ENCODE measurements around the gene BANP. TPM values are rescaled to one million over a fixed set of nuclear protein-coding genes. Genes with fewer than 3 reads are reported as not detected.
"Not testable (repeated sequence)": the region's sequence is repeated elsewhere in the genome, so short reads cannot be mapped to it uniquely, and the experiment has no call there.

The BANP gene
- total RNA-seq, 8 experiments from 2014 or later, result 12.9 to 28.1 (median 18.5) TPM

- H3K4me1 ChIP-seq (replicated peaks in 1 of 2), result peaks cover 0 to 6% of the 10 kb centered on the region in 2 donors
- in situ Hi-C loops (cut with MboI; ENCODE audit: low pct_unique_long_range_greater_than_20kb in 2 of 9, low sequenced_read_pairs in 9 of 9, unreplicated experiment in 9 of 9), result no loop called here
- H3K27ac ChIP-seq, result no peak overlapping the region
- no peak for ATAC-seq (replicated peaks in 6 of 8)
- 90 to 100% (median 93%) methylated on average over 2 to 8 of the region's 19 CpGs; no CpG with 5 or more reads in 5 of the 10 experiments for WGBS, 10 experiments
- no peak overlapping the region for H3K4me3 ChIP-seq
Measured at GRCh38 chr16:88010968-88011483, 59.8 kb downstream of the BANP start.

- no peak for ATAC-seq (replicated peaks in 6 of 8)
- peaks cover 0 to under 1% of the 10 kb centered on the region in 2 donors for H3K4me1 ChIP-seq (replicated peaks in 1 of 2)
- 70 to 100% (median 91%) methylated on average over 2 to 10 of the region's 10 CpGs; no CpG with 5 or more reads in 1 of the 10 experiments for WGBS, 10 experiments
- in situ Hi-C loops (cut with MboI; ENCODE audit: low pct_unique_long_range_greater_than_20kb in 2 of 9, low sequenced_read_pairs in 9 of 9, unreplicated experiment in 9 of 9), result no loop called here
- H3K4me3 ChIP-seq, result no peak overlapping the region
- H3K27ac ChIP-seq, result no peak overlapping the region
Measured at GRCh38 chr16:88012360-88012759, 61.1 kb downstream of the BANP start.

GRCh38 chr16:88013091-88013609 lies 61.9 kb downstream of the BANP start:
- no peak overlapping the region for H3K4me3 ChIP-seq
- 66 to 100% (median 100%) methylated on average over 1 to 6 of the region's 18 CpGs; no CpG with 5 or more reads in 5 of the 10 experiments for WGBS, 10 experiments
- peak in 7 of 8 experiments; percentile 29 to 93 (median 69) for ATAC-seq (replicated peaks in 6 of 8)
- in situ Hi-C loops (cut with MboI; ENCODE audit: low pct_unique_long_range_greater_than_20kb in 2 of 9, low sequenced_read_pairs in 9 of 9, unreplicated experiment in 9 of 9), result no loop called here
- peak overlapping the region in 1 of 2 donors; percentile 49 for H3K27ac ChIP-seq
- H3K4me1 ChIP-seq (replicated peaks in 1 of 2), result no peaks in the 10 kb centered on the region

- WGBS, 10 experiments, result 82 to 100% (median 93%) methylated on average over 1 to 5 of the region's 8 CpGs; no CpG with 5 or more reads in 5 of the 10 experiments
- no peak for ATAC-seq (replicated peaks in 6 of 8)
- Histone ChIP-seq H3K4me1 (replicated peaks in 1 of 2) (no peaks in the 10 kb centered on the region), H3K27ac (no peak overlapping the region), H3K4me3 (no peak overlapping the region)
- in situ Hi-C loops (cut with MboI; ENCODE audit: low pct_unique_long_range_greater_than_20kb in 2 of 9, low sequenced_read_pairs in 9 of 9, unreplicated experiment in 9 of 9), result no loop called here
Measured at GRCh38 chr16:88013766-88014251, 62.6 kb downstream of the BANP start.

GRCh38 chr16:88014252-88014781 lies 63.1 kb downstream of the BANP start:
- no peak overlapping the region for H3K4me3 ChIP-seq
- no peak overlapping the region for H3K27ac ChIP-seq
- in situ Hi-C loops (cut with MboI; ENCODE audit: low pct_unique_long_range_greater_than_20kb in 2 of 9, low sequenced_read_pairs in 9 of 9, unreplicated experiment in 9 of 9), result no loop called here
- ATAC-seq (replicated peaks in 6 of 8), result peak in 1 of 8 experiments; percentile 7
- H3K4me1 ChIP-seq (replicated peaks in 1 of 2), result no peaks in the 10 kb centered on the region
- 84 to 100% (median 91%) methylated on average over 1 to 6 of the region's 10 CpGs; no CpG with 5 or more reads in 7 of the 10 experiments for WGBS, 10 experiments

DNA sequence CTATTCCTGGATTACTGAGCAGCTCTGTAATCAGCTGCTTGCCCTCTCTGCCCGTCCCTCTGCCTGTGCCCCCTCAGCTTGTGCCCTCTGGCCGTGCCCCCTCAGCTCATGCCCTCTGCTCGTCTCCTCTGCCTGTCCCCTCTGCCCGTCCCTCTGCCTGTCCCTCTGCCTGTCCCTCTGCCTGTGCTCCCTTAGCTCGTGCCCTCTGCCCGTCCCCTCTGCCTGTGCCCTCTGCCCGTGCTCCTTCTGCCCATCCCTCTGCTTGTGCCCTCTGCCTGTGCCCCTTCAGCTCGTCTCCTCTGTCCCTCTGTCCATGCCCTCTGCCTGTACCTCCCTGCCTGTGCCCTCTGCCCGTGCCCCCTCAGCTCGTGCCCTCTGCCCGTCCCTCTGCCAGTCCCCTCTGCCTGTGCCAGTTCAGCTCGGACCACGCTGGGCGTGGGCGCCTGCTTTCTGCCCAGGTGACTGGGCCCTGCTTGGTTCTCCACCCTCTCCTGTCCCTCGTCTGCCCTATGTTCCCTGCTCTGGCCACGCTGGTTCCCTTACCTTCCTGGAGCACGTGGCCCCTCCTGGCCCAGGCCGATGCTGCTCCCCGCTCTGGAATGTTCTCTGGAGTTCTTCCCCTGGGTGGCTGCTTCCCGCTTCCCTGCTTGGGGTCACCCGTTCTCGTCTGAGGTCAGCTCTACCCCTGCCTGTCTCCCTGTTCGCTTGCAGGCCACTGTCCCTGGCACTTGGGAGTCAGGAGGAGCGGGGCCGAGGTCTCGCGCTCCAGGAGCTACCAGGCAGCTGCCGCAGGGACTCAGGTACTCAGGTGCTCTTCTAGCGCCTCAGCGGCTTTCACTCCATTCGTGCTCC lies 63.9 kb downstream of the BANP start:
- Histone ChIP-seq H3K4me1 (replicated peaks in 1 of 2) (peaks cover 6% of the 10 kb centered on the region in 2 donors), H3K27ac (no peak overlapping the region), H3K4me3 (no peak overlapping the region)
- WGBS, 10 experiments, result 40 to 100% (median 100%) methylated on average over 1 of the region's 32 CpGs; no CpG with 5 or more reads in 7 of the 10 experiments
- in situ Hi-C loops (cut with MboI; ENCODE audit: low pct_unique_long_range_greater_than_20kb in 2 of 9, low sequenced_read_pairs in 9 of 9, unreplicated experiment in 9 of 9), result no loop called here
- ATAC-seq (replicated peaks in 6 of 8), result no peak

DNA sequence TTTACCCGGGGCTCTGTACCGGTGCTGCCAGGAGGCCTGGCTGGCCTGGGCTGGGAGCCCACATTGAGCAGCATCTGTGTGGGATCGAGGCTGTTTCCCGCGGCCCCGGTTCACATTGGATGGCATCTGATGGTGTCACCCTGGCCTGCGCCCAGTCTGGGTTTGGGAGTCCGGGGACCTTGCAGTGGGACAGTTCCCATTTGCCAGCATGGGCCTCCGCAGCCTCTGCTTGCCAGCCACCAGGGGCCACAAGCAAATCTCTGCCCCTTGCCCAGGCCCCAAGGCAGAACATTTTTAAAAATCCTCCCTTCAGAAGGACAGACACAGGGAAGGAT lies 64.5 kb downstream of the BANP start:
- Histone ChIP-seq H3K4me3 (no peak overlapping the region), H3K4me1 (replicated peaks in 1 of 2) (peaks cover 8 to 9% of the 10 kb centered on the region in 2 donors), H3K27ac (no peak overlapping the region)
- ATAC-seq (replicated peaks in 6 of 8), result no peak
- in situ Hi-C loops (cut with MboI; ENCODE audit: low pct_unique_long_range_greater_than_20kb in 2 of 9, low sequenced_read_pairs in 9 of 9, unreplicated experiment in 9 of 9), result no loop called here
- 100% methylated on average over 2 of the region's 9 CpGs; no CpG with 5 or more reads in 9 of the 10 experiments for WGBS, 10 experiments

- ATAC-seq (replicated peaks in 6 of 8); H3K4me3 ChIP-seq; H3K4me1 ChIP-seq (replicated peaks in 1 of 2); H3K27ac ChIP-seq; in situ Hi-C loops (cut with MboI; ENCODE audit: low pct_unique_long_range_greater_than_20kb in 2 of 9, low sequenced_read_pairs in 9 of 9, unreplicated experiment in 9 of 9): not testable (repeated sequence)
- WGBS, 10 experiments, result 98 to 100% methylated on average over 2 to 6 of the region's 18 CpGs; no CpG with 5 or more reads in 8 of the 10 experiments
Measured at GRCh38 chr16:88016386-88016785, 65.2 kb downstream of the BANP start.

DNA sequence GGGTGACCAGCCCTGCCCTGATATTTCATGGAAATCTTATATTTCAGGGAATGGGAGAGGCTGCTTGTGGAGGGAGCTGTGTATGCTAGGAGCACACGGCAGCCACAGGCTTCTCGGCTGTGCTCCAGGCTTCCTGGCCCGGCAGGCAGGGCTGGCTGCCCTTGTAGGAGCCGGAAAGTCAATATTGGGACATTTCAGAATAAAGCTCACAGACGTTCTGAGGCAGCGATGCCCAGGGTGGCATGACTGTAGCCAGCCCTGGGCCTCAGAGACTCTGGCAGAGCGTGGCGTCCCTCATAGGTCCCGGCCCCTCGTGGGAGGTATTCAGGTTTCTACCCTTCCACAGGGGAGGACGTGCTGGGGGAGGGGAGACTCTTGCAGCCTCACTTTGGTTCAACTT lies 65.7 kb downstream of the BANP start:
- ATAC-seq (replicated peaks in 6 of 8), result peak in 1 of 8 experiments; percentile 3
- in situ Hi-C loops (cut with MboI; ENCODE audit: low pct_unique_long_range_greater_than_20kb in 2 of 9, low sequenced_read_pairs in 9 of 9, unreplicated experiment in 9 of 9), result no loop called here
- WGBS, 10 experiments, result 78 to 80% methylated on average over 1 to 3 of the region's 11 CpGs; no CpG with 5 or more reads in 8 of the 10 experiments
- H3K4me3 ChIP-seq, result no peak overlapping the region
- H3K27ac ChIP-seq, result no peak overlapping the region
- peaks cover 8 to 9% of the 10 kb centered on the region in 2 donors for H3K4me1 ChIP-seq (replicated peaks in 1 of 2)

DNA sequence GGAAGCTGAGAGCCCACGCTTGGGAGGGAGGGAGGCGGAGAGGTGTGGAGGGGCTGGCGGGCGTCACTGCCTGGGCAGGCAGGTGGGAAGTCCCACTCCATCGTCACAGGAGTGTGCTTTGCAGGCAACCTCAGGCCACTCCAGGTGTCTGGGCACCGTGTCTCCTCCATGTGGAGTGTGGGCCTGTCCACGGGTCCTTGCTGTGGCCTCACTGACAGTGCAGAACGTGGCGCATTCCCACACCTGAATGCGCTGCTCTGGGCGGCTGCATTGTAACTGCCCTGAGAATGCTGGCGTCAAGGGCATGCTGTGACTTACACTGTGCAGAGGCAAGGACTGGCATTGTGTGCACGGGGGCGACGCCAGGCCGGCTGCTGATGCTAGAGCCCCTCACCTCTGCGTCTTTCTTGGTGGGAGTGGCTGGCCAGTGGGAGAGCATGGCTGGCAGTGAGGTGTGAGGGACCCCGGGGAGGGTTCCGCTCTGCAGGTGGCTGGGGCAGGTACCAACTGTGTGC lies 66.4 kb downstream of the BANP start:
- no peak overlapping the region for H3K27ac ChIP-seq
- WGBS, 10 experiments, result 74 to 100% (median 87%) methylated on average over 2 to 10 of the region's 19 CpGs; no CpG with 5 or more reads in 6 of the 10 experiments
- ATAC-seq (replicated peaks in 6 of 8), result no peak
- H3K4me3 ChIP-seq, result no peak overlapping the region
- H3K4me1 ChIP-seq (replicated peaks in 1 of 2), result peaks cover 8 to 9% of the 10 kb centered on the region in 2 donors
- in situ Hi-C loops (cut with MboI; ENCODE audit: low pct_unique_long_range_greater_than_20kb in 2 of 9, low sequenced_read_pairs in 9 of 9, unreplicated experiment in 9 of 9), result no loop called here

GRCh38 chr16:88018382-88018781 lies 67.1 kb downstream of the BANP start:
- WGBS, 10 experiments, result 70 to 90% methylated on average over 2 of the region's 26 CpGs; no CpG with 5 or more reads in 8 of the 10 experiments
- H3K27ac ChIP-seq; in situ Hi-C loops (cut with MboI; ENCODE audit: low pct_unique_long_range_greater_than_20kb in 2 of 9, low sequenced_read_pairs in 9 of 9, unreplicated experiment in 9 of 9); ATAC-seq (replicated peaks in 6 of 8); H3K4me3 ChIP-seq; H3K4me1 ChIP-seq (replicated peaks in 1 of 2): not testable (repeated sequence)

- WGBS, 10 experiments, result 0% methylated on average over 1 of the region's 59 CpGs; no CpG with 5 or more reads in 9 of the 10 experiments
- H3K4me3 ChIP-seq; in situ Hi-C loops (cut with MboI; ENCODE audit: low pct_unique_long_range_greater_than_20kb in 2 of 9, low sequenced_read_pairs in 9 of 9, unreplicated experiment in 9 of 9); H3K4me1 ChIP-seq (replicated peaks in 1 of 2): not testable (repeated sequence)
- ATAC-seq (replicated peaks in 6 of 8), result peak in 5 of 8 experiments; percentile 24 to 85 (median 82)
- peak overlapping the region; percentile 72 to 78 for H3K27ac ChIP-seq
Measured at GRCh38 chr16:88019041-88019820, 68.0 kb downstream of the BANP start.

All from motor neuron (in vitro differentiated cells).